Right lobe of liver (tissue), 4 donors: ENCODE measurements around the gene KLRC2.

ENCODE experiments used
- POLR2A ChIP-seq: fragments of 450-650 bp; IDR thresholded peaks from one replicate; pipeline ENCODE4 v1.6.1; 2017; ENCODE audit warnings: antibody characterized with exemption, mild to moderate bottlenecking
- TF ChIP-seq, protein P1 (sequence below), 4 donors: fragments of 200-600 bp in 3 of 4; fragments of 450-650 bp in 1 of 4; IDR thresholded peaks; one replicate each; pipeline versions ENCODE4 v1.5.1 to v1.8.0; 2016 to 2022; ENCODE audit warnings: antibody characterized with exemption in 4 of 4, mild to moderate bottlenecking in 2 of 4
- donor health status: DM: no; HTN: no; CAD: no.
- donor health status: DM: no; HTN: no; CAD: no.
- donor health status: DM: no; HTN: yes; CAD: no.

- TF ChIP-seq, protein P1, sequence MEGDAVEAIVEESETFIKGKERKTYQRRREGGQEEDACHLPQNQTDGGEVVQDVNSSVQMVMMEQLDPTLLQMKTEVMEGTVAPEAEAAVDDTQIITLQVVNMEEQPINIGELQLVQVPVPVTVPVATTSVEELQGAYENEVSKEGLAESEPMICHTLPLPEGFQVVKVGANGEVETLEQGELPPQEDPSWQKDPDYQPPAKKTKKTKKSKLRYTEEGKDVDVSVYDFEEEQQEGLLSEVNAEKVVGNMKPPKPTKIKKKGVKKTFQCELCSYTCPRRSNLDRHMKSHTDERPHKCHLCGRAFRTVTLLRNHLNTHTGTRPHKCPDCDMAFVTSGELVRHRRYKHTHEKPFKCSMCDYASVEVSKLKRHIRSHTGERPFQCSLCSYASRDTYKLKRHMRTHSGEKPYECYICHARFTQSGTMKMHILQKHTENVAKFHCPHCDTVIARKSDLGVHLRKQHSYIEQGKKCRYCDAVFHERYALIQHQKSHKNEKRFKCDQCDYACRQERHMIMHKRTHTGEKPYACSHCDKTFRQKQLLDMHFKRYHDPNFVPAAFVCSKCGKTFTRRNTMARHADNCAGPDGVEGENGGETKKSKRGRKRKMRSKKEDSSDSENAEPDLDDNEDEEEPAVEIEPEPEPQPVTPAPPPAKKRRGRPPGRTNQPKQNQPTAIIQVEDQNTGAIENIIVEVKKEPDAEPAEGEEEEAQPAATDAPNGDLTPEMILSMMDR (IDR thresholded peaks at IDR 0.05): no peak
- TF ChIP-seq POLR2A: no peak
These were observed 27.0 kb downstream of the KLRC2 start for GRCh38 chr12:10408842-10409241.
